Endothelial cell (in vitro differentiated cells): ENCODE results near the gene SLC7A7. TPM values are rescaled to one million over a fixed set of nuclear protein-coding genes. Genes with fewer than 3 reads are reported as not detected.

Experiments used
- DNase-seq: peaks from one replicate; pipeline ENCODE4 v3.0.0; 2021; ENCODE audit warnings: low spot score
- H3K27ac Mint-ChIP-seq: one replicate; pipeline ENCODE4 v1.8.0; 2021; ENCODE audit warnings: mixed read lengths, inconsistent platforms; ENCODE audit not compliant: unreplicated experiment
- H3K27me3 Mint-ChIP-seq: one replicate; pipeline ENCODE4 v1.8.0; 2021; ENCODE audit warnings: mild to moderate bottlenecking, moderate library complexity, mixed read lengths, inconsistent platforms; ENCODE audit not compliant: unreplicated experiment
- H3K36me3 Mint-ChIP-seq: one replicate; pipeline ENCODE4 v1.8.0; 2021; ENCODE audit warnings: mild to moderate bottlenecking, low read depth, mixed read lengths, inconsistent platforms; ENCODE audit not compliant: unreplicated experiment
- H3K4me1 Mint-ChIP-seq: one replicate; pipeline ENCODE4 v1.8.0; 2021; ENCODE audit warnings: mild to moderate bottlenecking, mixed read lengths, inconsistent platforms; ENCODE audit not compliant: unreplicated experiment
- H3K4me3 Mint-ChIP-seq: one replicate; pipeline ENCODE4 v1.8.0; 2021; ENCODE audit warnings: mild to moderate bottlenecking, mixed read lengths, inconsistent platforms; ENCODE audit not compliant: unreplicated experiment
- H3K9me3 Mint-ChIP-seq: one replicate; pipeline ENCODE4 v1.8.0; 2021; ENCODE audit warnings: mixed read lengths, inconsistent platforms; ENCODE audit not compliant: unreplicated experiment
- CTCF ChIP-seq: fragments of 200-600 bp; sonication (generic); IDR thresholded peaks from one replicate; pipeline ENCODE4 v1.5.0; 2021; ENCODE audit warnings: antibody characterized with exemption; ENCODE audit not compliant: unreplicated experiment
- total RNA-seq: library from RNA; stranded (reverse); fragmentation: NEBNext Ultra II Directional; extraction: Animal tissue kit (Norgen Biotek cat#: 25700); gene quantifications from one replicate; pipeline ENCODE4 v1.2.1, GENCODE V29; 2021; ENCODE audit not compliant: unreplicated experiment

SLC7A7 gene
- total RNA-seq, 1 donor from 2014 or later = 15.0 TPM

- Mint-ChIP-seq H3K9me3 (no peaks in the 10 kb centered on the region), H3K4me1 (peaks cover 2% of the 10 kb centered on the region), H3K4me3 (no peak overlapping the region), H3K27ac (no peak overlapping the region), H3K36me3 (peaks cover 42% of the 10 kb centered on the region), H3K27me3 (peaks cover 6% of the 10 kb centered on the region)
- no peak for TF ChIP-seq CTCF
- no peak for DNase-seq
Observed at GRCh38 chr14:22773162-22774010, 41.8 kb downstream of the SLC7A7 start.

GRCh38 chr14:22772725-22773124 lies 42.5 kb downstream of the SLC7A7 start:
- H3K4me1 Mint-ChIP-seq = peaks cover 6% of the 10 kb centered on the region
- no peaks in the 10 kb centered on the region for H3K9me3 Mint-ChIP-seq

GRCh38 chr14:22770481-22771187 lies 44.6 kb downstream of the SLC7A7 start:
- TF ChIP-seq CTCF = no peak
- H3K4me3 Mint-ChIP-seq = peak overlapping the region; percentile 47
- no peak for DNase-seq
- H3K27me3 Mint-ChIP-seq = peaks cover 13% of the 10 kb centered on the region
- H3K9me3 Mint-ChIP-seq = no peaks in the 10 kb centered on the region
- H3K36me3 Mint-ChIP-seq = peaks cover 45% of the 10 kb centered on the region
- H3K27ac Mint-ChIP-seq = no peak overlapping the region
- peaks cover 20% of the 10 kb centered on the region for H3K4me1 Mint-ChIP-seq

More at GRCh38 chr14:22772725-22773124, 42.5 kb downstream of the SLC7A7 start:
- DNase-seq = no peak
- TF ChIP-seq CTCF = no peak
- Mint-ChIP-seq H3K36me3 (peaks cover 43% of the 10 kb centered on the region), H3K27ac (no peak overlapping the region), H3K27me3 (peaks cover 6% of the 10 kb centered on the region), H3K4me3 (no peak overlapping the region)

GRCh38 chr14:22769369-22769768 lies 45.9 kb downstream of the SLC7A7 start:
- TF ChIP-seq CTCF = no peak
- DNase-seq = no peak
- H3K27me3 Mint-ChIP-seq = peaks cover 13% of the 10 kb centered on the region
- no peak overlapping the region for H3K27ac Mint-ChIP-seq
- H3K4me1 Mint-ChIP-seq = peaks cover 20% of the 10 kb centered on the region
- peak overlapping the region; percentile 40 for H3K4me3 Mint-ChIP-seq
- H3K36me3 Mint-ChIP-seq = peaks cover 38% of the 10 kb centered on the region
- no peaks in the 10 kb centered on the region for H3K9me3 Mint-ChIP-seq

GRCh38 chr14:22768947-22769346 lies 46.3 kb downstream of the SLC7A7 start:
- peaks cover 37% of the 10 kb centered on the region for H3K36me3 Mint-ChIP-seq
- no peak for TF ChIP-seq CTCF
- no peak for DNase-seq
- no peaks in the 10 kb centered on the region for H3K9me3 Mint-ChIP-seq
- H3K4me3 Mint-ChIP-seq = no peak overlapping the region
- H3K4me1 Mint-ChIP-seq = peaks cover 20% of the 10 kb centered on the region
- H3K27me3 Mint-ChIP-seq = peaks cover 13% of the 10 kb centered on the region
- H3K27ac Mint-ChIP-seq = no peak overlapping the region
